ENCODE measurements around the gene ANKS3.

Gene ANKS3

DNA sequence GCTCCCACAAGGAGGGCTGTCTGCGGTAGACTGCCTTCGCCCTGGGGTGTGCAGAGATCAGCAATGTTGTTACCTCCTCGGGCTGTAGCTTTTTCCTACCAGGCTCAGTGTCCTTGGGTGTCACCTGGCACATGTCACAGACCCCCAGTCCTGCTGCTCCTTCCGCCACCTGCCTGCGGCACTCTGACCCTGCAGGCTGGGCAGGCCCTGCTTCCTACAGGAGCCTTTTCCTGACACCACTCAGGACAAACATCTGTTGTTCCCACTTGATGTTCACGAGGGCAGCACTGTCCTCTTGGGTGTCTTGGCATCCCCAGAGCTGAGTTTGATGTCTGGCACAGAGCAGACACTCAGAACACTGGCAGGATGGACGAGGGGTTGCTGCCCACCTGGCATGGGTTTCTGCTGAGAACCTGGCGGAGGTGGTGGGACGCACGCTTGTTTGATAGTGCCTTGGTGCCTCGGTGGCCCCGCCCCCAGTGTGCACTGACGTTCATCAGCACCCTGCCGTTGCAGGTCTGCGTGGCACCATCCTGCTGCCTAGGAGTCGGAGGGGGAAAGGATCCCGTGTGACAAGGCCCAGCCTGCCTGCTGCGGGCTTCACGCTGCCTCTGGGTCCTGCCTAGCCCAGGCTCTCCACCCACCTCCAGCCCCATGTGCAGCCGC is 67.4 kb downstream of the ANKS3 start:
- DNase-seq (ENCODE audit: low spot score), result no peak
- TF ChIP-seq, protein P1, sequence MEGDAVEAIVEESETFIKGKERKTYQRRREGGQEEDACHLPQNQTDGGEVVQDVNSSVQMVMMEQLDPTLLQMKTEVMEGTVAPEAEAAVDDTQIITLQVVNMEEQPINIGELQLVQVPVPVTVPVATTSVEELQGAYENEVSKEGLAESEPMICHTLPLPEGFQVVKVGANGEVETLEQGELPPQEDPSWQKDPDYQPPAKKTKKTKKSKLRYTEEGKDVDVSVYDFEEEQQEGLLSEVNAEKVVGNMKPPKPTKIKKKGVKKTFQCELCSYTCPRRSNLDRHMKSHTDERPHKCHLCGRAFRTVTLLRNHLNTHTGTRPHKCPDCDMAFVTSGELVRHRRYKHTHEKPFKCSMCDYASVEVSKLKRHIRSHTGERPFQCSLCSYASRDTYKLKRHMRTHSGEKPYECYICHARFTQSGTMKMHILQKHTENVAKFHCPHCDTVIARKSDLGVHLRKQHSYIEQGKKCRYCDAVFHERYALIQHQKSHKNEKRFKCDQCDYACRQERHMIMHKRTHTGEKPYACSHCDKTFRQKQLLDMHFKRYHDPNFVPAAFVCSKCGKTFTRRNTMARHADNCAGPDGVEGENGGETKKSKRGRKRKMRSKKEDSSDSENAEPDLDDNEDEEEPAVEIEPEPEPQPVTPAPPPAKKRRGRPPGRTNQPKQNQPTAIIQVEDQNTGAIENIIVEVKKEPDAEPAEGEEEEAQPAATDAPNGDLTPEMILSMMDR (IDR thresholded peaks at IDR 0.05; ENCODE audit: extremely low read depth, missing control alignments), result no peak

DNA sequence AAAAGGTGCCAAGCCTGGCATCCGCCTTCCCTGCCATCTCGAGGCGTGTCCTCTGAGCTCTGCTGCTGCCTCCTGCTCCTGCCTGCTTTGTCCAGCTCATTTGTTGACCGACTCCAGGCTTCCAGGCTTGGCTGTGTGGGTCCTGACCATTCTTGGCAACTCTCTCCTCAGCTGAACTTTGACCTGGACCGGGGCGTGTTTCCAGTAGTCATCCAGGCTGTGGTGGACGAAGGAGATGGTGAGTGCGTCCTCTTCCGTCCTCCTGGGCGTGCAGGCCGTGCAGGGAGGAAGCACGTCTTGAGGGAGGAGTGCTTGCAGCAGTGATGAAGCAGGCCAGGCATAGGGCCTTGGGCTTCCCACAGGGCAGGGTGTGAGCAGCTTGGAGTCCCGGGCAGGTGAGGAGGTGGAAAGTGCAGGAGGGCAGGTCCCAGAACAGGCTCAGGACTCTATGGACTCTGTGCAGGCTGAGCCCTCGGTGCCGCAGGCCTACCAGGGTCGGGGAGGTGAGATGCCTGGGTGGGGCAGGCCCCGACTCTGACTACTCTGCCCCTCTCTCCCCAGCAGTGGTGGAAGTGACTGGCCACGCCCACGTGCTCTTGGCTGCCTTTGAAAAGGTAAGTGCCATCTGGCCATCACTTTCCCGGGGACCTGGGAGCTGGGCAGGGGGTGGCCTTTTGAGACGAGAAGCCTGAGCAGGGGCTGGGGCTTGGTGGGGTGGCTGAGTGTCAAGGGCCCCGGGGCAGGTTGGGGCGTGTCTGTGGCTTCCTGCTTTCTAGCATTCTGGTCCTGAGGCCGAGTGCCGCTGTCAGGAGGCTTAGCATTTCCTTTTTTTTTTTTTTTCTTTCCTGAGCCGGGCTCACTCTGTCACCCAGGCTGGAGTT is 69.3 kb downstream of the ANKS3 start:
- peak; percentile 64 for DNase-seq (ENCODE audit: low spot score)

DNA sequence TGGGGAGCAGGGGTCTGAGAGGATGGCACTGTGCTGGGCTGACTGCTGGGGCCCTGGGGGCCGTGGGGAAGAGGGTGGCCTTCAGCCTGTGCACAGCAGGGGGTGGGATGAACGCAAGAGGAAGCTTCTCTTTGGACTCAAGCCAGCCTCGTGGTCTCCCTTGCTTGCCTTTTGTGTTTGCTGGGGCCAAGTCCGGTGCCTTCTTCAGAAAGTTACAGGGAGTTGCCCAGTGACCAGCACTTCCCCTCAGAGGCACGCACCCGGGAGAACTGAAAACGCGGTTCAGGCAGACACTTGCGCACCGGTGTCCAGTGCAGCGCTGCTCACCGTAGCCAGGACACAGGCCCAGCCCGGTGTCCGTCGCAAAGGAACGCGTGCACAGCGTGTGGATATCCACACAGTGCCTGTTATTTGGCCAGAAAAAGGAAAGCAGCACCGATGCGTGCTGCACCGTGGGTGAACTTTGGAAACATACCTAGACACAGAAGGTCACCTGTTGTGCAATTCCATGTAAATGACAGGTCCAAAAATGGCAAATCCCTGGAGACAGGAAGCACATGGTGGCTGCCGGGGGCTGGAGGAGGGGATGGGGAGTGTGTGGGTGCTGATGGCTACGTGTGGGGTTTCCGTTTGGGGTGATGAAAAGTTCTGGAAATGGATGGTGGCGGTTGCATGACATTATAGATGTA is 70.2 kb downstream of the ANKS3 start:
- no peak for DNase-seq (ENCODE audit: low spot score)
- TF ChIP-seq, protein P1 (IDR thresholded peaks at IDR 0.05; ENCODE audit: extremely low read depth, missing control alignments), result no peak

More for the DNA sequence above, 69.3 kb downstream of the ANKS3 start:
- TF ChIP-seq, protein P1 (IDR thresholded peaks at IDR 0.05; ENCODE audit: extremely low read depth, missing control alignments), result no peak

DNA sequence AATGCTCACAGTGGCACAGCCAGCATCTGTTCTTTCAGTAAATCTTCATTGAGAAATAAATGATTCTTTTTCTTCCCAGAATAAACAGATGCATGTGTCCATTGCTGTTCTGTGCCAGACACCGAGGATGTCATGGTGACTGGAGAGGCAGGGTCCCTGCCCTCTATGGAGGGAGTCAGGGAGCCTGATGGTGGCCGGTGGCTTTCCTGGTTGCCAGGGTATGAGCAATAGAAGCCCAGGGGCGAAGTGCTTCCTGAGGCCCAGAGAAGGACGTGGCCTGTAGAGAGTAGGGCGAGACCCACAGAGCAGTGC is 70.7 kb downstream of the ANKS3 start:
- TF ChIP-seq, protein P1 (IDR thresholded peaks at IDR 0.05; ENCODE audit: extremely low read depth, missing control alignments), result no peak
- no peak for DNase-seq (ENCODE audit: low spot score)

DNA sequence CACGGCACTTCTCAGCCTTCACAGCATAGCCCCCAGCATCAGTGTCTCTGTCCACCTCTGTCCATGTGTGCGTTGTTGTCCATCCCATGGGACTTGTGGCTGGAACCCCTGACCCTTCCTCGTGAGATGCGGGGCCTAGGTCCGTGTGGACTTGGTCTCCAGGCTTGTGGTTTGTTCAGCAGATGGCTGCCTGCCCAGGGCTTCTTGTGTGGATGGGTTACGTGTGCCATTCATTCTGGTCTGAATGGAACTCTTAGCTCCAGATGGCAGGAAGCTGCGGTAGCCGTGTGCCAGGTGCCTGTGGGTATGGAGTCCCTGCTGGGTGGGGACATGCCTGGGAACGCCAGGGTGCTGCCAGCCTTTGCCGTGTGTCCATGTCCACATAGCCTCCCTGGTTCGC is 72.4 kb downstream of the ANKS3 start:
- DNase-seq (ENCODE audit: low spot score), result no peak
- TF ChIP-seq, protein P1 (IDR thresholded peaks at IDR 0.05; ENCODE audit: extremely low read depth, missing control alignments), result no peak

DNA sequence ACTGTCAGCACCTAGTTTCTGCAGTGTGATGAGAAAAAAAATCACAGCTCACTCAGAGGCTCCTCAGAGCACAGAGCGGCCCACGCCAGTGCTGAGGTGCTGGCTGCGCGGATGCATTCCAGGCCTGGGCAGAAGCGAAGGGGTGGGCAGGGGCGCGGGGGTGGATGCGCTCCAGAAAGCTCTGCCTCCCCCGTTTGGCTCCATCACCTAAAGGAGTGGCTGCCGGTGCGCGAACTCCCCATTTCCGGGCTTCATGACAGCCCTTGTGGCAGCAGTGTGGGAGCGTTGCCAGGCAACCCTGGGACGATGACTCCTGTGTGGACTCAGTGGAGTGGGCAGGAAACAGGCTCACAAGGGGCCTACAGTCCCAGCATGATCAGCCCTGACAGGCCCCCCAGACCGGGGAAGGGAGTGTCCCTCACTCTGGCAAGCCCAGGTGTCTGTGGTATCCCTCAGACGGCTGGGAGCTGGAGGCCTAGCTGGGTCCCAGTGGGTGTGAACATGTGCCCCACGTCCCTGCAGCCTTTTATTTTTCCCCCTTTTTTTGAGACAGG is 73.5 kb downstream of the ANKS3 start:
- peak; percentile 64 for DNase-seq (ENCODE audit: low spot score)
- TF ChIP-seq, protein P1 (IDR thresholded peaks at IDR 0.05; ENCODE audit: extremely low read depth, missing control alignments), result no peak

Data from GM20000 (cell line).